Smooth muscle cell (in vitro differentiated cells): ENCODE data around the gene SKI. TPM values are rescaled to one million over a fixed set of nuclear protein-coding genes. Genes with fewer than 3 reads are reported as not detected.

Experiments
- DNase-seq: peaks from one replicate; lab custom pipeline; 2025; ENCODE audit not compliant: unreplicated experiment; lab: John Stamatoyannopoulos, UW
- H2AFZ ChIP-seq: fragments of 200-600 bp; sonication (generic); 2 replicates; pipeline ENCODE4 v1.6.0; 2016; ENCODE audit warnings: antibody characterized with exemption, low read depth, mild to moderate bottlenecking
- H3F3A ChIP-seq: fragments of 200-600 bp; sonication (generic); 2 replicates; pipeline ENCODE4 v1.6.0; 2017; ENCODE audit warnings: antibody characterized with exemption, low read depth
- H3K27ac ChIP-seq: fragments of 200-600 bp; sonication (generic); 2 replicates; pipeline ENCODE4 v1.5.1; 2016; ENCODE audit warnings: low read depth, mild to moderate bottlenecking
- H3K27me3 ChIP-seq: fragments of 200-600 bp; sonication (generic); 2 replicates; pipeline ENCODE4 v1.6.1; 2016; ENCODE audit warnings: low read depth, mild to moderate bottlenecking
- H3K36me3 ChIP-seq: fragments of 200-600 bp; sonication (generic); 2 replicates; pipeline ENCODE4 v1.5.1; 2016; ENCODE audit warnings: low read depth
- H3K4me1 ChIP-seq: fragments of 200-600 bp; sonication (generic); 2 replicates; pipeline ENCODE4 v1.5.1; 2016; ENCODE audit warnings: low read depth
- H3K4me2 ChIP-seq: fragments of 200-600 bp; sonication (generic); 2 replicates; pipeline ENCODE4 v1.6.0; 2016; ENCODE audit warnings: mild to moderate bottlenecking
- H3K4me3 ChIP-seq: fragments of 200-600 bp; sonication (generic); 2 replicates; pipeline ENCODE4 v1.5.1; 2016; ENCODE audit warnings: mild to moderate bottlenecking
- H3K79me2 ChIP-seq: fragments of 200-600 bp; sonication (generic); 2 replicates; pipeline ENCODE4 v1.6.0; 2016; ENCODE audit warnings: low read depth, mild to moderate bottlenecking
- H3K9ac ChIP-seq: fragments of 200-600 bp; sonication (generic); 2 replicates; pipeline ENCODE4 v1.6.0; 2016; ENCODE audit warnings: low read depth
- H3K9me3 ChIP-seq: fragments of 200-600 bp; sonication (generic); replicated peaks from 2 replicates; pipeline ENCODE4 v1.5.1; 2016; ENCODE audit warnings: low read depth
- H4K20me1 ChIP-seq: fragments of 200-600 bp; sonication (generic); 2 replicates; pipeline ENCODE4 v1.6.0; 2016; ENCODE audit warnings: low read depth
- WGBS: methylation state at CpG from one replicate; pipeline ENCODE4 v1.1.7; 2016; ENCODE audit warnings: low lambda C conversion rate; 5-methylcytosine and 5-hydroxymethylcytosine counted together
- polyA plus RNA-seq: library from polyadenylated mRNA; unstranded; fragments of >200 nt; fragmentation: Nextera tagmentation; extraction: Ambion mirVana; gene quantifications from 2 replicates; pipeline ENCODE4 v1.2.1, GENCODE V29; 2016
- total RNA-seq: library from RNA; depleted of rRNA; stranded (reverse); fragments of >200 nt; gene quantifications from 2 replicates; pipeline ENCODE4 v1.2.3, GENCODE V29; 2014
- TF ChIP-seq, protein P1 (sequence below): fragments of 200-600 bp; sonication (generic); IDR thresholded peaks from 2 replicates; pipeline ENCODE4 v1.5.1; 2017; ENCODE audit warnings: borderline replicate concordance, mild to moderate bottlenecking, antibody characterized with exemption; ENCODE audit not compliant: insufficient read depth, poor library complexity, severe bottlenecking

The SKI gene
- total and polyA plus RNA-seq, 2 experiments from 2014 or later, result 4.2 to 19.6 TPM

GRCh38 chr1:2307064-2307605, 79.0 kb downstream of the SKI start:
- Histone ChIP-seq H3K4me3 (no peak overlapping the region), H3K27me3 (no peaks in the 10 kb centered on the region), H3K9ac (no peak overlapping the region), H3K9me3 (no peaks in the 10 kb centered on the region), H3K36me3 (peaks cover 8% of the 10 kb centered on the region), H2AFZ (no peak overlapping the region), H3K4me2 (no peak overlapping the region), H3K79me2 (peaks cover 20% of the 10 kb centered on the region), H3F3A (no peaks in the 10 kb centered on the region), H4K20me1 (peaks cover 32% of the 10 kb centered on the region), H3K27ac (no peak overlapping the region), H3K4me1 (peaks cover 9% of the 10 kb centered on the region)
- 97% methylated on average over 40 of the region's 41 CpGs for WGBS
- TF ChIP-seq, protein P1, sequence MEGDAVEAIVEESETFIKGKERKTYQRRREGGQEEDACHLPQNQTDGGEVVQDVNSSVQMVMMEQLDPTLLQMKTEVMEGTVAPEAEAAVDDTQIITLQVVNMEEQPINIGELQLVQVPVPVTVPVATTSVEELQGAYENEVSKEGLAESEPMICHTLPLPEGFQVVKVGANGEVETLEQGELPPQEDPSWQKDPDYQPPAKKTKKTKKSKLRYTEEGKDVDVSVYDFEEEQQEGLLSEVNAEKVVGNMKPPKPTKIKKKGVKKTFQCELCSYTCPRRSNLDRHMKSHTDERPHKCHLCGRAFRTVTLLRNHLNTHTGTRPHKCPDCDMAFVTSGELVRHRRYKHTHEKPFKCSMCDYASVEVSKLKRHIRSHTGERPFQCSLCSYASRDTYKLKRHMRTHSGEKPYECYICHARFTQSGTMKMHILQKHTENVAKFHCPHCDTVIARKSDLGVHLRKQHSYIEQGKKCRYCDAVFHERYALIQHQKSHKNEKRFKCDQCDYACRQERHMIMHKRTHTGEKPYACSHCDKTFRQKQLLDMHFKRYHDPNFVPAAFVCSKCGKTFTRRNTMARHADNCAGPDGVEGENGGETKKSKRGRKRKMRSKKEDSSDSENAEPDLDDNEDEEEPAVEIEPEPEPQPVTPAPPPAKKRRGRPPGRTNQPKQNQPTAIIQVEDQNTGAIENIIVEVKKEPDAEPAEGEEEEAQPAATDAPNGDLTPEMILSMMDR, result no peak
- no peak for DNase-seq

DNA sequence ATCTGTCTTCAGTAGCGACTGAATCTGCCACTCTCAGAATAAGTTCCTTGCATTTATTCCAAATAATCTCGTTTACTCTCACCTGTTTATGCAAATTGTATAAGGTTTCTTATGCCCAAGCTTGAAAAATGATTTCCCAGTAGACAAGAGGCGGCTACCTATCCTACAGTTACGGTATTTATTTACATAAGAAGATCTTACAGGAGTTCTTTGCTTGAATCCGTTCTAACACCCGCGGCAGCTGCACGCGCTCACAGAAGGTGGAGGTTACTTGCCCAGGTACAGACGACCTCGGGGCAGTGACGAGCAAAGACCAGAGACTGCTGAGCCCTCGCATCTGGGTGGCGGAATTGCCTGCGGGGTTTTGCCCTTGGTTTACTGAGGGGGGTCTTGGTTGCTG, 79.9 kb downstream of the SKI start:
- Histone ChIP-seq H3K4me2 (no peak overlapping the region), H4K20me1 (peaks cover 23% of the 10 kb centered on the region), H3K27me3 (no peaks in the 10 kb centered on the region), H3K36me3 (peaks cover 8% of the 10 kb centered on the region), H2AFZ (no peak overlapping the region), H3K4me1 (peaks cover 13% of the 10 kb centered on the region), H3K4me3 (no peak overlapping the region), H3F3A (no peaks in the 10 kb centered on the region), H3K9ac (no peak overlapping the region), H3K9me3 (no peaks in the 10 kb centered on the region), H3K79me2 (peaks cover 11% of the 10 kb centered on the region), H3K27ac (no peak overlapping the region)
- TF ChIP-seq, protein P1, result no peak
- WGBS, result 93% methylated on average over 15 of the region's 15 CpGs
- DNase-seq, result no peak

GRCh38 chr1:2308844-2309243, 80.7 kb downstream of the SKI start:
- 96% methylated on average over 20 of the region's 20 CpGs for WGBS

More at GRCh38 chr1:2308844-2309243, 80.7 kb downstream of the SKI start:
- Histone ChIP-seq H3K36me3 (peaks cover 8% of the 10 kb centered on the region), H3K9me3 (no peaks in the 10 kb centered on the region), H3F3A (no peaks in the 10 kb centered on the region), H3K79me2 (peaks cover 3% of the 10 kb centered on the region), H3K9ac (no peak overlapping the region), H4K20me1 (peaks cover 16% of the 10 kb centered on the region), H2AFZ (no peak overlapping the region), H3K27ac (no peak overlapping the region), H3K4me2 (no peak overlapping the region), H3K4me1 (peaks cover 15% of the 10 kb centered on the region), H3K27me3 (no peaks in the 10 kb centered on the region), H3K4me3 (no peak overlapping the region)
- no peak for DNase-seq
- TF ChIP-seq, protein P1, result no peak
